ENCODE data around the gene CDK9.

GRCh38 chr9:127813686-127814226 lies 27.9 kb downstream of the CDK9 start:
- TF ChIP-seq, protein P1, sequence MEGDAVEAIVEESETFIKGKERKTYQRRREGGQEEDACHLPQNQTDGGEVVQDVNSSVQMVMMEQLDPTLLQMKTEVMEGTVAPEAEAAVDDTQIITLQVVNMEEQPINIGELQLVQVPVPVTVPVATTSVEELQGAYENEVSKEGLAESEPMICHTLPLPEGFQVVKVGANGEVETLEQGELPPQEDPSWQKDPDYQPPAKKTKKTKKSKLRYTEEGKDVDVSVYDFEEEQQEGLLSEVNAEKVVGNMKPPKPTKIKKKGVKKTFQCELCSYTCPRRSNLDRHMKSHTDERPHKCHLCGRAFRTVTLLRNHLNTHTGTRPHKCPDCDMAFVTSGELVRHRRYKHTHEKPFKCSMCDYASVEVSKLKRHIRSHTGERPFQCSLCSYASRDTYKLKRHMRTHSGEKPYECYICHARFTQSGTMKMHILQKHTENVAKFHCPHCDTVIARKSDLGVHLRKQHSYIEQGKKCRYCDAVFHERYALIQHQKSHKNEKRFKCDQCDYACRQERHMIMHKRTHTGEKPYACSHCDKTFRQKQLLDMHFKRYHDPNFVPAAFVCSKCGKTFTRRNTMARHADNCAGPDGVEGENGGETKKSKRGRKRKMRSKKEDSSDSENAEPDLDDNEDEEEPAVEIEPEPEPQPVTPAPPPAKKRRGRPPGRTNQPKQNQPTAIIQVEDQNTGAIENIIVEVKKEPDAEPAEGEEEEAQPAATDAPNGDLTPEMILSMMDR (conservative IDR thresholded peaks at IDR 0.05; ENCODE audit: low read length), result no peak
- no peak for TF ChIP-seq EZH2phosphoT487 (IDR thresholded peaks at IDR 0.05; ENCODE audit: borderline replicate concordance, low read depth, low read length)
